Measurements from ENCODE around the gene TXNDC9.

DNA sequence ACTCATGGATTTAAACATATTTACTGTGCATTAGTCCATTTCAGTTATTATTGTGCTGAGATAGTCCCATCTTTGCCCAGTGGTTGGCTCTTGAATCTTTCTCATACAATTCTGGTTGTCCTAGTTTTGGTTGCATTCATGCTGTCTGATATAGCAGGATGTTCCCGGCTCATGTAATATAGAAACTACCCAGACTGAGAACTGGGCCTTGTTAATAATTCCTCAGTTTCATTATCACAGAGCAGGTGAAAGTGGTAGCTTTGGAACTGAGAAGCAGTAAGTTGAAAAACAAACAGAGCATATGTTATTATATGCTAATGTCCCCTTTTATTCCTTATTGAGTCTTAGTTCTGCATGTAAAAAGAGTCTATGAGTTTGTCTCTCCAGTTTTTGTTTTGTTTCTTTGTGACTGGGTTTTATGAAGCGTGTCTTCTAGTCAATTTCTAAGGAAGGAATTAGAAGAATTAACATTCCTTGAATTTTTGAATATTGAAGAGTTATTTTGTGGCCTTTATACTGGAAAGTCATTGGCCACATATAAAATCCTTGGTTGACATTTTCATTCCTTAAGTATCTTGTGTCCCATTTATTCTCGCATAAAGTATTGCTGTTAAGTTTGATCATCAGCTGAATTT, 44.4 kb upstream of the TXNDC9 start:
- TF ChIP-seq SPI1 (IDR thresholded peaks at IDR 0.05; ENCODE audit: low read depth, low read length), result no peak
- no peak for TF ChIP-seq POLR2A (IDR thresholded peaks at IDR 0.05; ENCODE audit: low read depth, low read length)
- no peak for TF ChIP-seq POLR2AphosphoS5 (IDR thresholded peaks at IDR 0.05; ENCODE audit: low read depth, low read length)
- no peak for TF ChIP-seq TAF1 (IDR thresholded peaks at IDR 0.05; ENCODE audit: low read depth, low read length)
- TF ChIP-seq POU2F2 (IDR thresholded peaks at IDR 0.05; ENCODE audit: low read depth, low read length), result no peak
- TF ChIP-seq PAX5 (IDR thresholded peaks at IDR 0.05; ENCODE audit: insufficient read depth, low read length, severe bottlenecking), result no peak

Data from GM12891 (cell line).